Mesothelial cell of epicardium (in vitro differentiated cells): ENCODE results near the gene PECR. TPM values are rescaled to one million over a fixed set of nuclear protein-coding genes. Genes with fewer than 3 reads are reported as not detected.
"Not testable (repeated sequence)": the region's sequence is repeated elsewhere in the genome, so short reads cannot be mapped to it uniquely, and the experiment has no call there.

Experiments used
- DNase-seq, 2 experiments: peaks; one replicate each; pipeline ENCODE4 v3.0.0; 2021; ENCODE audit warnings: low spot score in 2 of 2; ENCODE audit not compliant: unreplicated experiment in 2 of 2
- H3K27ac Mint-ChIP-seq: 2 replicates; pipeline ENCODE4 v1.8.0; 2021; ENCODE audit warnings: mixed read lengths
- H3K27me3 Mint-ChIP-seq: 2 replicates; pipeline ENCODE4 v1.8.0; 2021; ENCODE audit warnings: low read depth, mixed read lengths
- H3K36me3 Mint-ChIP-seq: 2 replicates; pipeline ENCODE4 v1.8.0; 2021; ENCODE audit warnings: mixed read lengths
- H3K4me1 Mint-ChIP-seq: 2 replicates; pipeline ENCODE4 v1.8.0; 2021; ENCODE audit warnings: mixed read lengths
- H3K4me3 Mint-ChIP-seq: 2 replicates; pipeline ENCODE4 v1.8.0; 2021; ENCODE audit warnings: mild to moderate bottlenecking, moderate library complexity, mixed read lengths
- H3K9me3 Mint-ChIP-seq: 2 replicates; pipeline ENCODE4 v1.8.0; 2021; ENCODE audit warnings: mixed read lengths
- CTCF ChIP-seq: fragments of 200-600 bp; sonication (generic); IDR thresholded peaks from one replicate; pipeline ENCODE4 v1.5.0; 2021; ENCODE audit warnings: antibody characterized with exemption; ENCODE audit not compliant: unreplicated experiment
- total RNA-seq: library from RNA; stranded (reverse); gene quantifications from 3 replicates; pipeline ENCODE4 v1.2.1, GENCODE V29; 2021

The PECR gene
- total RNA-seq, 1 donor from 2014 or later = 9.3 TPM

- no peak for DNase-seq
- H3K9me3 Mint-ChIP-seq = no peaks in the 10 kb centered on the region
Observed at GRCh38 chr2:216012133-216012829, 69.3 kb downstream of the PECR start.

GRCh38 chr2:216009215-216009614 is 72.4 kb downstream of the PECR start:
- not testable (repeated sequence) for H3K4me3 Mint-ChIP-seq, H3K27me3 Mint-ChIP-seq, H3K9me3 Mint-ChIP-seq, H3K36me3 Mint-ChIP-seq, H3K27ac Mint-ChIP-seq, DNase-seq
- peaks cover 20% of the 10 kb centered on the region for H3K4me1 Mint-ChIP-seq

More at GRCh38 chr2:216012133-216012829, 69.3 kb downstream of the PECR start:
- H3K36me3 Mint-ChIP-seq = no peaks in the 10 kb centered on the region
- H3K4me3 Mint-ChIP-seq = peak overlapping the region; percentile 90
- no peaks in the 10 kb centered on the region for H3K27me3 Mint-ChIP-seq
- H3K27ac Mint-ChIP-seq = peak overlapping the region; percentile 89
- TF ChIP-seq CTCF = no peak
- peaks cover 17% of the 10 kb centered on the region for H3K4me1 Mint-ChIP-seq

- TF ChIP-seq CTCF = no peak
- Mint-ChIP-seq H3K27ac (no peak overlapping the region), H3K4me3 (no peak overlapping the region), H3K4me1 (peaks cover 17% of the 10 kb centered on the region), H3K36me3 (no peaks in the 10 kb centered on the region), H3K9me3 (no peaks in the 10 kb centered on the region), H3K27me3 (no peaks in the 10 kb centered on the region)
- no peak for DNase-seq
Observed at GRCh38 chr2:216008387-216008786, 73.2 kb downstream of the PECR start.

GRCh38 chr2:216006164-216006663 is 75.4 kb downstream of the PECR start:
- Mint-ChIP-seq H3K36me3 (no peaks in the 10 kb centered on the region), H3K27me3 (no peaks in the 10 kb centered on the region), H3K9me3 (no peaks in the 10 kb centered on the region), H3K4me1 (peaks cover 11% of the 10 kb centered on the region), H3K4me3 (no peak overlapping the region), H3K27ac (no peak overlapping the region)
- TF ChIP-seq CTCF = no peak
- DNase-seq = no peak

GRCh38 chr2:216004697-216005283 is 76.8 kb downstream of the PECR start:
- H3K4me3 Mint-ChIP-seq = no peak overlapping the region
- peaks cover 11% of the 10 kb centered on the region for H3K4me1 Mint-ChIP-seq

More at GRCh38 chr2:216004697-216005283, 76.8 kb downstream of the PECR start:
- DNase-seq = no peak
- Mint-ChIP-seq H3K27ac (no peak overlapping the region), H3K9me3 (no peaks in the 10 kb centered on the region), H3K27me3 (no peaks in the 10 kb centered on the region), H3K36me3 (no peaks in the 10 kb centered on the region)
- no peak for TF ChIP-seq CTCF
